Body of pancreas (tissue), 4 donors: Measurements from ENCODE around the gene MYL6. TPM values are rescaled to one million over a fixed set of nuclear protein-coding genes. Genes with fewer than 3 reads are reported as not detected.

Experiments used
- ATAC-seq: fragments of 150-250 bp; one replicate; pipeline ENCODE4 v1.9.1; 2016
- DNase-seq, 4 donors: peaks; one replicate each; pipeline ENCODE4 v3.0.0-alpha.2; 2019
- H3K27ac ChIP-seq, 4 donors: fragments of 200-600 bp; sonication (generic); 1 replicate in 3 of 4; 2 replicates in 1 of 4; pipeline versions ENCODE4 v1.5.1 to v1.6.1; 2016 to 2019; ENCODE audit warnings: mild to moderate bottlenecking in 1 of 4, mixed read lengths in 1 of 4, moderate library complexity in 1 of 4
- H3K27me3 ChIP-seq, 2 donors: fragments of 200-600 bp; sonication (generic); one replicate each; pipeline ENCODE4 v1.6.0; 2016; ENCODE audit warnings: mild to moderate bottlenecking in 1 of 2
- H3K36me3 ChIP-seq, 2 donors: fragments of 200-600 bp; sonication (generic); replicated peaks in 1 of 2; 2 replicates each; pipeline ENCODE4 v1.5.1; 2016; ENCODE audit warnings: low read depth in 2 of 2; ENCODE audit not compliant: insufficient read depth in 1 of 2
- H3K4me1 ChIP-seq: fragments of 200-600 bp; sonication (generic); one replicate; pipeline ENCODE4 v1.6.0; 2016
- H3K4me3 ChIP-seq, 2 donors: fragments of 200-600 bp; sonication (generic); 1 replicate in 1 of 2; 2 replicates in 1 of 2; pipeline ENCODE4 v1.5.1; 2016 to 2019
- H3K9me3 ChIP-seq, 3 donors: fragments of 200-600 bp; sonication (generic); 1 replicate in 2 of 3; 2 replicates in 1 of 3; pipeline ENCODE4 v1.5.1; 2016
- CTCF ChIP-seq, 7 experiments: fragments of 450-650 bp in 4 of 7; fragments of 200-600 bp in 3 of 7; sonication (generic) in 3 of 7; IDR thresholded peaks; one replicate each; pipeline ENCODE4 v1.5.1; 2016 to 2019; ENCODE audit warnings: antibody characterized with exemption in 7 of 7
- POLR2A ChIP-seq, 3 donors: fragments of 450-650 bp; IDR thresholded peaks; one replicate each; pipeline ENCODE4 v1.6.1; 2016; ENCODE audit warnings: antibody characterized with exemption in 3 of 3, mild to moderate bottlenecking in 2 of 3
- WGBS, 2 donors: methylation state at CpG; one replicate each; pipeline ENCODE4 v1.1.5; 2017; 5-methylcytosine and 5-hydroxymethylcytosine counted together
- intact Hi-C: fragments of 100-400 bp; cut with DNase I; formaldehyde crosslinking; loops from one replicate; pipeline ENCODE4 v1.15.1; 2023
- total RNA-seq, 2 donors: library from RNA; depleted of rRNA; stranded (reverse); fragments of >200 nt; gene quantifications; one replicate each; pipeline ENCODE4 v1.1.0, GENCODE V29; 2016

Gene MYL6
- total RNA-seq, 2 donors from 2014 or later, result 838 to 1,110 TPM

- intact Hi-C loops, result no loop called here
- 96% methylated on average over 6 of the region's 6 CpGs for WGBS, 2 donors
Observed at GRCh38 chr12:56134897-56135296, 23.3 kb upstream of the MYL6 start.

GRCh38 chr12:56137853-56138571 is 20.1 kb upstream of the MYL6 start:
- H3K27ac ChIP-seq, result no peak overlapping the region
- 91 to 92% methylated on average over 8 to 14 of the region's 14 CpGs for WGBS, 2 donors
- no peak for ATAC-seq
- no peak overlapping the region for H3K4me3 ChIP-seq
- no peak for TF ChIP-seq CTCF (IDR thresholded peaks at IDR 0.05)
- no peak for TF ChIP-seq POLR2A (IDR thresholded peaks at IDR 0.05)
- no peak for DNase-seq
- no peaks in the 10 kb centered on the region for H3K4me1 ChIP-seq
- H3K9me3 ChIP-seq, result no peaks in the 10 kb centered on the region
- H3K27me3 ChIP-seq, result no peaks in the 10 kb centered on the region
- intact Hi-C loops, result no loop called here
- H3K36me3 ChIP-seq, result peaks cover 18 to 45% of the 10 kb centered on the region in 2 donors

More at GRCh38 chr12:56134897-56135296, 23.3 kb upstream of the MYL6 start:
- TF ChIP-seq POLR2A (IDR thresholded peaks at IDR 0.05) (no peak), CTCF (IDR thresholded peaks at IDR 0.05) (no peak)
- peaks cover 9% of the 10 kb centered on the region for H3K4me1 ChIP-seq
- ATAC-seq (no peak), DNase-seq (no peak)
- H3K27ac ChIP-seq, result no peak overlapping the region
- H3K36me3 ChIP-seq, result peaks cover 18 to 35% of the 10 kb centered on the region in 2 donors
- H3K4me3 ChIP-seq, result no peak overlapping the region
- no peaks in the 10 kb centered on the region for H3K27me3 ChIP-seq
- no peaks in the 10 kb centered on the region for H3K9me3 ChIP-seq

GRCh38 chr12:56141946-56142784 is 16.0 kb upstream of the MYL6 start:
- Histone ChIP-seq H3K9me3 (no peaks in the 10 kb centered on the region), H3K4me3 (no peak overlapping the region), H3K27ac (no peak overlapping the region), H3K4me1 (peaks cover 12% of the 10 kb centered on the region), H3K36me3 (peaks cover 18 to 47% of the 10 kb centered on the region in 2 donors), H3K27me3 (no peaks in the 10 kb centered on the region)
- ATAC-seq (no peak), DNase-seq (no peak)
- intact Hi-C loops, result no loop called here
- WGBS, 2 donors, result 85 to 89% methylated on average over 16 to 17 of the region's 19 CpGs
- TF ChIP-seq POLR2A (IDR thresholded peaks at IDR 0.05) (no peak), CTCF (IDR thresholded peaks at IDR 0.05) (no peak)

- no peak overlapping the region for H3K27ac ChIP-seq
- peaks cover 15 to 37% of the 10 kb centered on the region in 2 donors for H3K36me3 ChIP-seq
- H3K4me3 ChIP-seq, result no peak overlapping the region
- ATAC-seq, result no peak
- no peaks in the 10 kb centered on the region for H3K9me3 ChIP-seq
- intact Hi-C loops, result no loop called here
- 80 to 84% methylated on average over 4 of the region's 4 CpGs for WGBS, 2 donors
- TF ChIP-seq CTCF (IDR thresholded peaks at IDR 0.05) (no peak), POLR2A (IDR thresholded peaks at IDR 0.05) (no peak)
- H3K4me1 ChIP-seq, result peaks cover 17% of the 10 kb centered on the region
- DNase-seq, result no peak
- no peaks in the 10 kb centered on the region for H3K27me3 ChIP-seq
Observed at GRCh38 chr12:56143217-56143616, 14.9 kb upstream of the MYL6 start.
